Measurements from ENCODE around the gene PAX1. TPM values are rescaled to one million over a fixed set of nuclear protein-coding genes. Genes with fewer than 3 reads are reported as not detected.

PAX1 gene
- total RNA-seq, 1 experiment from 2014 or later, result 0.09 TPM

GRCh38 chr20:21704408-21705385 is 767 bp upstream of the PAX1 start:
- peaks cover 88% of the 10 kb centered on the region for H3K27me3 ChIP-seq (replicated peaks; ENCODE audit: insufficient read depth, low read depth, low read length, poor library complexity)
- ChIA-PET CTCF (interaction anchor here (0.5 to 0.6 kb wide), 4 partner anchors 24 to 1381 kb away, joined by 3 to 6 read pairs (median 3); partner anchors contain the start of gene CD93), POLR2A (ENCODE audit: low non-redundant PET) (no interaction called here)
- H3K36me3 ChIP-seq (ENCODE audit: insufficient read depth, low read length, poor library complexity, severe bottlenecking), result no peaks in the 10 kb centered on the region
- no peaks in the 10 kb centered on the region for H3K9me3 ChIP-seq (ENCODE audit: low read depth, low read length, poor library complexity, severe bottlenecking)
- intact Hi-C loops (cut with micrococcal nuclease; ENCODE audit: unreplicated experiment), result loop anchor here (5.0 kb wide), 1 partner anchor 608 kb away; no protein-coding TSS in a partner anchor
- no peak for DNase-seq (ENCODE audit: low spot score)
- H3K4me1 ChIP-seq (ENCODE audit: insufficient read depth, low read length, poor library complexity, severe bottlenecking), result peaks cover 3% of the 10 kb centered on the region
- H3K4me3 ChIP-seq (ENCODE audit: low read depth, low read length, poor library complexity, severe bottlenecking), result peak overlapping the region; percentile 44
- BruUV-seq (replicated peaks), result no TSS peak
- TF ChIP-seq CTCF (conservative IDR thresholded peaks at IDR 0.05; ENCODE audit: low read depth, low read length), result no peak
- TF ChIP-seq EZH2 (IDR thresholded peaks at IDR 0.05; ENCODE audit: borderline replicate concordance, low read depth, low read length, poor library complexity, severe bottlenecking), result peak; percentile 48
- no peak overlapping the region for H3K27ac ChIP-seq (ENCODE audit: low read depth, low read length, poor library complexity, severe bottlenecking)

- no peak overlapping the region for H3K27ac ChIP-seq (ENCODE audit: low read depth, low read length, poor library complexity, severe bottlenecking)
- ChIA-PET CTCF (no interaction called here), POLR2A (ENCODE audit: low non-redundant PET) (no interaction called here)
- no peaks in the 10 kb centered on the region for H3K9me3 ChIP-seq (ENCODE audit: low read depth, low read length, poor library complexity, severe bottlenecking)
- H3K36me3 ChIP-seq (ENCODE audit: insufficient read depth, low read length, poor library complexity, severe bottlenecking), result no peaks in the 10 kb centered on the region
- intact Hi-C loops (cut with micrococcal nuclease; ENCODE audit: unreplicated experiment), result no loop called here
- no peak for DNase-seq (ENCODE audit: low spot score)
- peaks cover 86% of the 10 kb centered on the region for H3K27me3 ChIP-seq (replicated peaks; ENCODE audit: insufficient read depth, low read depth, low read length, poor library complexity)
- TF ChIP-seq CTCF (conservative IDR thresholded peaks at IDR 0.05; ENCODE audit: low read depth, low read length) (no peak), EZH2 (IDR thresholded peaks at IDR 0.05; ENCODE audit: borderline replicate concordance, low read depth, low read length, poor library complexity, severe bottlenecking) (peak; percentile 87)
- H3K4me3 ChIP-seq (ENCODE audit: low read depth, low read length, poor library complexity, severe bottlenecking), result peak overlapping the region; percentile 44
- no TSS peak for BruUV-seq (replicated peaks)
- H3K4me1 ChIP-seq (ENCODE audit: insufficient read depth, low read length, poor library complexity, severe bottlenecking), result peaks cover 3% of the 10 kb centered on the region
Measured at GRCh38 chr20:21706261-21707195, 1.1 kb downstream of the PAX1 start.

- intact Hi-C loops (cut with micrococcal nuclease; ENCODE audit: unreplicated experiment), result no loop called here
- Histone ChIP-seq H3K9me3 (ENCODE audit: low read depth, low read length, poor library complexity, severe bottlenecking) (no peaks in the 10 kb centered on the region), H3K36me3 (ENCODE audit: insufficient read depth, low read length, poor library complexity, severe bottlenecking) (no peaks in the 10 kb centered on the region), H3K27me3 (replicated peaks; ENCODE audit: insufficient read depth, low read depth, low read length, poor library complexity) (peaks cover 87% of the 10 kb centered on the region), H3K4me1 (ENCODE audit: insufficient read depth, low read length, poor library complexity, severe bottlenecking) (peaks cover 3% of the 10 kb centered on the region), H3K4me3 (ENCODE audit: low read depth, low read length, poor library complexity, severe bottlenecking) (no peak overlapping the region), H3K27ac (ENCODE audit: low read depth, low read length, poor library complexity, severe bottlenecking) (no peak overlapping the region)
- ChIA-PET POLR2A (ENCODE audit: low non-redundant PET) (no interaction called here), CTCF (no interaction called here)
- DNase-seq (ENCODE audit: low spot score), result no peak
- BruUV-seq (replicated peaks), result no TSS peak
- no peak for TF ChIP-seq CTCF (conservative IDR thresholded peaks at IDR 0.05; ENCODE audit: low read depth, low read length)
- no peak for TF ChIP-seq EZH2 (IDR thresholded peaks at IDR 0.05; ENCODE audit: borderline replicate concordance, low read depth, low read length, poor library complexity, severe bottlenecking)
Measured at GRCh38 chr20:21707267-21707666, 1.8 kb downstream of the PAX1 start.

Measured in A673 (cell line).